ENCODE measurements around the gene SRGAP1.

DNA sequence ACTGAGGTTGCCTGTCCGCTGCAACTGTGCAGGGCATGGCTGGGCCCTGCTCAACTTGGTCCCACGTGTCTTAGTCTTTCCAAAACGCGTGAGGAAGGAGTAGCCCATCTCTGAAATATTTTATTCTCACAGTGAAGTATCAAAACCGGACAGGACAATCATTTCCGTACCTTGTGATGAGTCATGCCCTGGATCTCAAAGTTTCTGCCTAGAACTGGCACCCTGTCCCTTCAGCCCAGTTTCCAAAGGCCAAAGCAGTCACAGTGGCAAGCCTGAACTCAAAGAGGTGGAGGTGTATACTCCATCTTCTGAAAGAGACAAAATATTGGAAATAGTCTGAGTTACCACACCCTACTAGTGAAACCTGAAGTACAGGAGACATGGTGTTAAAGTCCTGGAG lies 28.5 kb upstream of the SRGAP1 start:
- TF ChIP-seq CTCF (IDR thresholded peaks at IDR 0.05) (no peak), POLR2A (IDR thresholded peaks at IDR 0.05) (no peak)

Measured in vagina (tissue), 2 donors.